Activated T-helper 1 cell treated with Interleukin-2 at 50 U/mL for 16 hours (primary cell): ENCODE results near the gene KCNK15.

Experiments used
- DNase-seq: peaks from one replicate; pipeline ENCODE4 v3.0.0-alpha.2; 2020; ENCODE audit warnings: low read depth

The KCNK15 gene

GRCh38 chr20:44715499-44716308 lies 30.0 kb upstream of the KCNK15 start:
- DNase-seq, result no peak

- DNase-seq, result no peak
These were observed 29.2 kb upstream of the KCNK15 start for GRCh38 chr20:44716309-44717106.

- no peak for DNase-seq
These were observed 27.7 kb upstream of the KCNK15 start for GRCh38 chr20:44717986-44718385.

GRCh38 chr20:44719841-44720240 lies 25.8 kb upstream of the KCNK15 start:
- no peak for DNase-seq

- DNase-seq, result no peak
These were observed 25.1 kb upstream of the KCNK15 start for GRCh38 chr20:44720621-44720996.

- DNase-seq, result no peak
These were observed 24.5 kb upstream of the KCNK15 start for GRCh38 chr20:44720997-44721784.

- no peak for DNase-seq
These were observed 23.9 kb upstream of the KCNK15 start for GRCh38 chr20:44721785-44722054.

GRCh38 chr20:44722990-44723389 lies 22.7 kb upstream of the KCNK15 start:
- no peak for DNase-seq

- DNase-seq, result no peak
These were observed 22.3 kb upstream of the KCNK15 start for GRCh38 chr20:44723391-44723790.

- no peak for DNase-seq
These were observed 21.8 kb upstream of the KCNK15 start for GRCh38 chr20:44723798-44724362.

GRCh38 chr20:44724423-44725091 lies 21.1 kb upstream of the KCNK15 start:
- no peak for DNase-seq

- DNase-seq, result no peak
These were observed 19.8 kb upstream of the KCNK15 start for GRCh38 chr20:44725837-44726236.

- no peak for DNase-seq
These were observed 18.6 kb upstream of the KCNK15 start for GRCh38 chr20:44727039-44727438.

GRCh38 chr20:44727651-44728050 lies 18.0 kb upstream of the KCNK15 start:
- DNase-seq, result no peak

- DNase-seq, result no peak
These were observed 16.7 kb upstream of the KCNK15 start for GRCh38 chr20:44728801-44729443.

GRCh38 chr20:44730441-44730840 lies 15.2 kb upstream of the KCNK15 start:
- no peak for DNase-seq

- DNase-seq, result no peak
These were observed 14.0 kb upstream of the KCNK15 start for GRCh38 chr20:44731657-44732056.

- no peak for DNase-seq
These were observed 13.3 kb upstream of the KCNK15 start for GRCh38 chr20:44732327-44732726.

GRCh38 chr20:44733341-44734069 lies 12.2 kb upstream of the KCNK15 start:
- peak; percentile 16 for DNase-seq

- DNase-seq, result no peak
These were observed 10.7 kb upstream of the KCNK15 start for GRCh38 chr20:44734938-44735337.

- DNase-seq, result no peak
These were observed 9.9 kb upstream of the KCNK15 start for GRCh38 chr20:44735816-44736169.
